CD14-positive monocyte (primary cell): Measurements from ENCODE around the gene VARS1. TPM values are rescaled to one million over a fixed set of nuclear protein-coding genes. Genes with fewer than 3 reads are reported as not detected.

Source experiments
- DNase-seq, 3 donors: peaks; one replicate each; pipeline ENCODE4 v3.0.0-alpha.2; 2011 to 2022
- H2AFZ ChIP-seq: 2 replicates; pipeline ENCODE4 v1.6.0; 2012; ENCODE audit warnings: mild to moderate bottlenecking, low read depth, low read length, inconsistent platforms; ENCODE audit not compliant: insufficient read depth, poor library complexity, severe bottlenecking
- H3K27ac ChIP-seq, 2 donors: 1 replicate in 1 of 2; 2 replicates in 1 of 2; pipeline ENCODE4 v1.5.1; 2012 to 2013; ENCODE audit warnings: low read length in 2 of 2, control low read depth in 1 of 2, inconsistent platforms in 1 of 2, low read depth in 1 of 2, mild to moderate bottlenecking in 1 of 2
- H3K27me3 ChIP-seq, 2 donors: one replicate each; pipeline versions ENCODE4 v1.6.0 to v1.6.1; 2011 to 2013; ENCODE audit warnings: low read length in 2 of 2; ENCODE audit not compliant: control insufficient read depth in 2 of 2, insufficient read depth in 2 of 2
- H3K36me3 ChIP-seq, 2 donors: replicated peaks in 1 of 2; 1 replicate in 1 of 2; 2 replicates in 1 of 2; pipeline versions ENCODE4 v1.5.1 to v1.6.1; 2012 to 2013; ENCODE audit warnings: low read length in 2 of 2, control low read depth in 1 of 2, inconsistent platforms in 1 of 2, mild to moderate bottlenecking in 1 of 2; ENCODE audit not compliant: insufficient read depth in 2 of 2, control insufficient read depth in 1 of 2
- H3K4me1 ChIP-seq, 2 donors: 1 replicate in 1 of 2; 2 replicates in 1 of 2; pipeline versions ENCODE4 v1.5.1 to v1.6.1; 2012 to 2013; ENCODE audit warnings: low read length in 2 of 2, control low read depth in 1 of 2, inconsistent platforms in 1 of 2, mild to moderate bottlenecking in 1 of 2, moderate library complexity in 1 of 2; ENCODE audit not compliant: insufficient read depth in 2 of 2, control insufficient read depth in 1 of 2
- H3K4me2 ChIP-seq: replicated peaks from 2 replicates; pipeline ENCODE3; 2012; ENCODE audit warnings: low read length, moderate library complexity, mild to moderate bottlenecking; ENCODE audit not compliant: poor library complexity, severe bottlenecking; ENCODE audit errors: extremely low read depth
- H3K4me3 ChIP-seq, 3 experiments: fragments of 200-600 bp in 1 of 3; sonication (generic) in 1 of 3; replicated peaks in 1 of 3; 1 replicate in 2 of 3; 2 replicates in 1 of 3; pipeline ENCODE4 v1.5.1; 2011 to 2013; ENCODE audit warnings: low read length in 3 of 3, mild to moderate bottlenecking in 3 of 3, control low read depth in 2 of 3, low read depth in 2 of 3, inconsistent platforms in 1 of 3, moderate library complexity in 1 of 3
- H3K79me2 ChIP-seq: 2 replicates; pipeline ENCODE4 v1.6.0; 2012; ENCODE audit warnings: mild to moderate bottlenecking, control low read depth, inconsistent platforms, low read length, moderate library complexity; ENCODE audit not compliant: insufficient read depth
- H3K9ac ChIP-seq: 2 replicates; pipeline ENCODE4 v1.6.0; 2017; ENCODE audit warnings: low read length, mild to moderate bottlenecking; ENCODE audit not compliant: insufficient read depth, poor library complexity, severe bottlenecking
- H3K9me3 ChIP-seq, 2 donors: replicated peaks in 1 of 2; 1 replicate in 1 of 2; 2 replicates in 1 of 2; pipeline versions ENCODE4 v1.5.1 to v1.6.1; 2012 to 2013; ENCODE audit warnings: low read length in 2 of 2, control low read depth in 1 of 2; ENCODE audit not compliant: control insufficient read depth in 1 of 2, insufficient read depth in 1 of 2
- H4K20me1 ChIP-seq: 2 replicates; pipeline ENCODE4 v1.6.0; 2012; ENCODE audit warnings: mild to moderate bottlenecking, low read length, control low read depth, moderate library complexity; ENCODE audit not compliant: insufficient read depth
- H3K27ac Mint-ChIP-seq, 7 donors: one replicate each; pipeline ENCODE4 v1.8.0; 2020; ENCODE audit warnings: mild to moderate bottlenecking in 7 of 7, mixed read lengths in 7 of 7, moderate library complexity in 6 of 7, inconsistent platforms in 2 of 7
- H3K27me3 Mint-ChIP-seq, 3 donors: one replicate each; pipeline ENCODE4 v1.8.0; 2021 to 2022; ENCODE audit warnings: low read depth in 3 of 3, mild to moderate bottlenecking in 3 of 3, mixed read lengths in 3 of 3, moderate library complexity in 3 of 3, inconsistent platforms in 1 of 3
- H3K36me3 Mint-ChIP-seq, 2 donors: one replicate each; pipeline ENCODE4 v1.8.0; 2020; ENCODE audit warnings: mixed read lengths in 2 of 2, inconsistent platforms in 1 of 2, mild to moderate bottlenecking in 1 of 2
- H3K4me1 Mint-ChIP-seq: one replicate; pipeline ENCODE4 v1.8.0; 2020; ENCODE audit warnings: mild to moderate bottlenecking, mixed read lengths
- H3K4me3 Mint-ChIP-seq, 2 donors: one replicate each; pipeline ENCODE4 v1.8.0; 2020; ENCODE audit warnings: mild to moderate bottlenecking in 2 of 2, mixed read lengths in 2 of 2, moderate library complexity in 1 of 2
- H3K9me3 Mint-ChIP-seq, 7 donors: one replicate each; pipeline ENCODE4 v1.8.0; 2020 to 2022; ENCODE audit warnings: mixed read lengths in 7 of 7, mild to moderate bottlenecking in 6 of 7, moderate library complexity in 6 of 7, inconsistent platforms in 2 of 7
- CTCF ChIP-seq: fragments of 200-600 bp; IDR thresholded peaks from one replicate; pipeline ENCODE4 v1.8.0; 2022; ENCODE audit warnings: antibody characterized with exemption, mild to moderate bottlenecking
- WGBS: methylation state at CpG from one replicate; pipeline ENCODE4 v1.1.5; 2013; ENCODE audit warnings: missing lambda C conversion rate; ENCODE audit not compliant: insufficient coverage; 5-methylcytosine and 5-hydroxymethylcytosine counted together
- intact Hi-C, 2 donors: fragments of 100-400 bp; cut with micrococcal nuclease; formaldehyde crosslinking; loops; one replicate each; pipeline versions ENCODE4 v1.15.0 to v1.15.1; 2023
- polyA plus RNA-seq, 3 donors: library from polyadenylated mRNA; depleted of rRNA in 1 of 3; unstranded in 2 of 3; stranded (reverse) in 1 of 3; fragments of 300-500 nt in 2 of 3; fragments of >200 nt in 1 of 3; fragmentation: Illumina TruSeq in 2 of 3; gene quantifications; 1 replicate in 2 of 3; 2 replicates in 1 of 3; pipeline ENCODE4 v1.2.3, GENCODE V29; 2012 to 2021

Gene VARS1
- polyA plus RNA-seq, 3 donors, result 22.2 to 28.9 (median 27.3) TPM

- peak overlapping the region; percentile 80 to 96 for H3K4me3 Mint-ChIP-seq
- Histone ChIP-seq H3K4me2 (peak overlapping the region; percentile 97), H3K27ac (peak overlapping the region in 1 of 2 donors; percentile 76), H4K20me1 (peaks cover 4% of the 10 kb centered on the region), H3K4me1 (peaks cover 58 to 67% of the 10 kb centered on the region in 2 donors), H3K4me3 (peak overlapping the region; percentile 63 to 88 (median 77)), H3K79me2 (peaks cover 52% of the 10 kb centered on the region), H3K9ac (peak overlapping the region; percentile 54), H2AFZ (peak overlapping the region; percentile 29), H3K36me3 (no peaks in the 10 kb centered on the region), H3K27me3 (no peaks in the 10 kb centered on the region), H3K9me3 (no peaks in the 10 kb centered on the region)
- TF ChIP-seq CTCF, result peak; percentile 78
- 0% methylated on average over 4 of the region's 15 CpGs for WGBS
- no peaks in the 10 kb centered on the region for H3K36me3 Mint-ChIP-seq
- peak overlapping the region; percentile 87 to 95 (median 93) for H3K27ac Mint-ChIP-seq
- intact Hi-C loops, result loop anchor here (5.0 to 10.0 kb wide), 4 partner anchors 102 to 285 kb away; partner anchors contain the start of genes DDAH2 (in 2 of the 2), LY6G5C (in 2 of the 2), ATP6V1G2 (in 1 of the 2) and DDX39B (in 1 of the 2)
- peak; percentile 32 to 55 (median 34) for DNase-seq
- H3K4me1 Mint-ChIP-seq, result peaks cover 48% of the 10 kb centered on the region
- no peaks in the 10 kb centered on the region for H3K27me3 Mint-ChIP-seq
- no peaks in the 10 kb centered on the region for H3K9me3 Mint-ChIP-seq
These were observed 34.2 kb upstream of the VARS1 start for GRCh38 chr6:31829633-31830283.

GRCh38 chr6:31827286-31828079, 31.9 kb upstream of the VARS1 start, which contains the start of gene HSPA1B:
Gene HSPA1B, plus strand, starts transcription at chr6:31827738. Its CDS starts 213 bp downstream, at chr6:31827951.
- Histone ChIP-seq H3K36me3 (no peaks in the 10 kb centered on the region), H4K20me1 (peaks cover 4% of the 10 kb centered on the region), H3K4me1 (peaks cover 63 to 70% of the 10 kb centered on the region in 2 donors), H3K9ac (peak within 1 kb of the TSS; percentile 68), H3K4me3 (peak within 1 kb of the TSS; percentile 41 to 86 (median 81)), H2AFZ (peak within 1 kb of the TSS; percentile 82), H3K27ac (peak within 1 kb of the TSS; percentile 69 to 82), H3K27me3 (no peaks in the 10 kb centered on the region), H3K4me2 (peak within 1 kb of the TSS; percentile 83), H3K79me2 (peaks cover 40% of the 10 kb centered on the region), H3K9me3 (no peaks in the 10 kb centered on the region)
- TF ChIP-seq CTCF, result no peak
- Mint-ChIP-seq H3K27me3 (no peaks in the 10 kb centered on the region), H3K4me1 (peaks cover 56% of the 10 kb centered on the region), H3K9me3 (no peaks in the 10 kb centered on the region), H3K27ac (peak within 1 kb of the TSS; percentile 96 to 99 (median 98)), H3K4me3 (peak within 1 kb of the TSS; percentile 94 to 95), H3K36me3 (no peaks in the 10 kb centered on the region)
- peak; percentile 90 to 91 (median 91) for DNase-seq
- under 1% methylated on average over 44 of the region's 56 CpGs for WGBS
- intact Hi-C loops, result no loop called here
